DND-41 (cell line): ENCODE measurements around the gene ATG9B.

ENCODE experiments used
- CTCF ChIP-seq: IDR thresholded peaks from 2 replicates; pipeline ENCODE4 v1.5.1; 2012; ENCODE audit warnings: borderline replicate concordance, low read length, moderate library complexity, mild to moderate bottlenecking; ENCODE audit not compliant: poor library complexity, severe bottlenecking; ENCODE audit errors: extremely low read depth
- EZH2 ChIP-seq: IDR thresholded peaks from 3 replicates; pipeline ENCODE4 v1.6.1; 2012; ENCODE audit warnings: borderline replicate concordance, low read depth, mild to moderate bottlenecking, moderate library complexity, low read length, inconsistent platforms; ENCODE audit not compliant: severe bottlenecking

GRCh38 chr7:151070574-151070960 lies 46.3 kb upstream of the ATG9B start:
- TF ChIP-seq EZH2 (no peak), CTCF (no peak)
